Stimulated activated naive CD8-positive, alpha-beta T cell treated with anti-CD3 and anti-CD28 coated beads, Interleukin-15, amount 100 ng/mL, for 72 hours (primary cell): ENCODE measurements around the gene OR1D2.
"Not testable (repeated sequence)": the region's sequence is repeated elsewhere in the genome, so short reads cannot be mapped to it uniquely, and the experiment has no call there.

Experiments used
- ATAC-seq: fragments of 150-1000 bp; cut with Tn5 transposase; 2 replicates; pipeline ENCODE4 v1.10.0; 2021; ENCODE audit warnings: mild to moderate bottlenecking, moderate library complexity
- DNase-seq, 2 donors: peaks; one replicate each; pipeline ENCODE4 v3.0.0; 2021 to 2022
- H3K27ac Mint-ChIP-seq, 2 donors: one replicate each; pipeline ENCODE4 v1.8.0; 2022; ENCODE audit warnings: mild to moderate bottlenecking in 2 of 2, mixed read lengths in 2 of 2, moderate library complexity in 2 of 2
- H3K27me3 Mint-ChIP-seq: one replicate; pipeline ENCODE4 v1.8.0; 2022; ENCODE audit warnings: mixed read lengths
- H3K4me1 Mint-ChIP-seq: one replicate; pipeline ENCODE4 v1.8.0; 2022; ENCODE audit warnings: mild to moderate bottlenecking, mixed read lengths
- H3K4me3 Mint-ChIP-seq, 2 donors: one replicate each; pipeline ENCODE4 v1.8.0; 2022; ENCODE audit warnings: mild to moderate bottlenecking in 2 of 2, mixed read lengths in 2 of 2, moderate library complexity in 1 of 2
- H3K9me3 Mint-ChIP-seq, 2 donors: one replicate each; pipeline ENCODE4 v1.8.0; 2022; ENCODE audit warnings: mixed read lengths in 2 of 2

Gene OR1D2

GRCh38 chr17:3104322-3104721 lies at the start of gene OR1D2:
TSS of gene OR1D2 (minus strand) at chr17:3104422. CDS start at chr17:3092996, 11,426 bp downstream.
- Mint-ChIP-seq H3K4me1 (no peaks in the 10 kb centered on the region), H3K9me3 (peaks cover 17 to 25% of the 10 kb centered on the region in 2 donors), H3K27me3 (peaks cover 22% of the 10 kb centered on the region), H3K27ac (no peak within 1 kb of the TSS), H3K4me3 (no peak within 1 kb of the TSS)
- ATAC-seq (no peak), DNase-seq (no peak)

- not testable (repeated sequence) for DNase-seq, ATAC-seq, H3K4me3 Mint-ChIP-seq, H3K27ac Mint-ChIP-seq, H3K27me3 Mint-ChIP-seq, H3K4me1 Mint-ChIP-seq
- peaks cover 8 to 14% of the 10 kb centered on the region in 2 donors for H3K9me3 Mint-ChIP-seq
Measured at GRCh38 chr17:3137494-3137893, 33.3 kb upstream of the OR1D2 start.

- no peak for ATAC-seq
- no peaks in the 10 kb centered on the region for H3K4me1 Mint-ChIP-seq
- H3K27ac Mint-ChIP-seq, result no peak within 1 kb of the TSS
- peaks cover 31% of the 10 kb centered on the region for H3K27me3 Mint-ChIP-seq
- no peak for DNase-seq
- H3K9me3 Mint-ChIP-seq, result no peaks in the 10 kb centered on the region
- no peak within 1 kb of the TSS for H3K4me3 Mint-ChIP-seq
Measured at GRCh38 chr17:3127451-3127850, 23.2 kb upstream of the OR1D2 start, which contains the start of gene OR1G1. TSS of gene OR1G1 (minus strand) at chr17:3127551. CDS start at chr17:3127551, 0 bp downstream.

- not testable (repeated sequence) for H3K27ac Mint-ChIP-seq, H3K4me3 Mint-ChIP-seq, H3K9me3 Mint-ChIP-seq, ATAC-seq, DNase-seq, H3K4me1 Mint-ChIP-seq
- H3K27me3 Mint-ChIP-seq, result peaks cover 14% of the 10 kb centered on the region
Measured at GRCh38 chr17:3073850-3074249, 30.4 kb downstream of the OR1D2 start.

- not testable (repeated sequence) for ATAC-seq, H3K27ac Mint-ChIP-seq, H3K27me3 Mint-ChIP-seq, DNase-seq, H3K9me3 Mint-ChIP-seq, H3K4me3 Mint-ChIP-seq, H3K4me1 Mint-ChIP-seq
Measured at GRCh38 chr17:3065192-3065591, 39.0 kb downstream of the OR1D2 start.

GRCh38 chr17:3063507-3063906 lies 40.7 kb downstream of the OR1D2 start, which contains the start of gene OR1D5:
TSS of gene OR1D5 (minus strand) at chr17:3063607. CDS start at chr17:3063607, 0 bp downstream.
- not testable (repeated sequence) for DNase-seq, H3K4me3 Mint-ChIP-seq, H3K27me3 Mint-ChIP-seq, H3K27ac Mint-ChIP-seq, H3K9me3 Mint-ChIP-seq, H3K4me1 Mint-ChIP-seq, ATAC-seq

GRCh38 chr17:3062824-3063377 lies 41.3 kb downstream of the OR1D2 start:
- not testable (repeated sequence) for H3K27ac Mint-ChIP-seq

GRCh38 chr17:3054868-3055267 lies 49.4 kb downstream of the OR1D2 start:
- not testable (repeated sequence) for ATAC-seq, H3K4me3 Mint-ChIP-seq, H3K4me1 Mint-ChIP-seq, DNase-seq, H3K9me3 Mint-ChIP-seq, H3K27ac Mint-ChIP-seq, H3K27me3 Mint-ChIP-seq

More at GRCh38 chr17:3062824-3063377, 41.3 kb downstream of the OR1D2 start:
- ATAC-seq, H3K9me3 Mint-ChIP-seq, H3K4me3 Mint-ChIP-seq, H3K4me1 Mint-ChIP-seq, DNase-seq, H3K27me3 Mint-ChIP-seq: not testable (repeated sequence)

GRCh38 chr17:3049705-3050295 lies 54.4 kb downstream of the OR1D2 start:
- DNase-seq (no peak), ATAC-seq (no peak)
- Mint-ChIP-seq H3K27me3 (no peaks in the 10 kb centered on the region), H3K9me3 (no peaks in the 10 kb centered on the region), H3K4me3 (peak overlapping the region; percentile 37 to 99), H3K4me1 (peaks cover 17% of the 10 kb centered on the region), H3K27ac (peak overlapping the region in 1 of 2 donors; percentile 91)

- Mint-ChIP-seq H3K4me3 (peak overlapping the region; percentile 95 to 99), H3K27me3 (no peaks in the 10 kb centered on the region), H3K9me3 (peaks cover 5 to 8% of the 10 kb centered on the region in 2 donors), H3K4me1 (peaks cover 17% of the 10 kb centered on the region), H3K27ac (peak overlapping the region; percentile 88 to 96)
- ATAC-seq, result peak; percentile 99
- DNase-seq, result peak; percentile 96 to 98
Measured at GRCh38 chr17:3048727-3049471, 55.3 kb downstream of the OR1D2 start.

- Mint-ChIP-seq H3K4me1 (peaks cover 17% of the 10 kb centered on the region), H3K27me3 (peaks cover 9% of the 10 kb centered on the region), H3K4me3 (no peak overlapping the region), H3K9me3 (peaks cover 5 to 25% of the 10 kb centered on the region in 2 donors), H3K27ac (no peak overlapping the region)
- DNase-seq (no peak), ATAC-seq (no peak)
Measured at GRCh38 chr17:3046753-3047152, 57.5 kb downstream of the OR1D2 start.

- no peak for DNase-seq
- H3K4me1 Mint-ChIP-seq, result peaks cover 7% of the 10 kb centered on the region
- ATAC-seq, result no peak
- no peak overlapping the region for H3K4me3 Mint-ChIP-seq
- no peak overlapping the region for H3K27ac Mint-ChIP-seq
- peaks cover 31% of the 10 kb centered on the region for H3K27me3 Mint-ChIP-seq
- peaks cover 5 to 25% of the 10 kb centered on the region in 2 donors for H3K9me3 Mint-ChIP-seq
Measured at GRCh38 chr17:3043737-3044365, 60.4 kb downstream of the OR1D2 start.

GRCh38 chr17:3040882-3041281 lies 63.3 kb downstream of the OR1D2 start:
- H3K4me1 Mint-ChIP-seq, result no peaks in the 10 kb centered on the region
- no peak for DNase-seq
- no peak overlapping the region for H3K4me3 Mint-ChIP-seq
- peaks cover 33% of the 10 kb centered on the region for H3K27me3 Mint-ChIP-seq
- ATAC-seq, result no peak
- peaks cover 5 to 25% of the 10 kb centered on the region in 2 donors for H3K9me3 Mint-ChIP-seq
- H3K27ac Mint-ChIP-seq, result no peak overlapping the region

- Mint-ChIP-seq H3K4me3 (no peak overlapping the region), H3K9me3 (peaks cover 5 to 25% of the 10 kb centered on the region in 2 donors), H3K4me1 (no peaks in the 10 kb centered on the region), H3K27me3 (peaks cover 33% of the 10 kb centered on the region), H3K27ac (no peak overlapping the region)
- ATAC-seq, result peak; percentile 60
- no peak for DNase-seq
Measured at GRCh38 chr17:3039736-3040135, 64.5 kb downstream of the OR1D2 start.

GRCh38 chr17:3038941-3039340 lies 65.3 kb downstream of the OR1D2 start:
- no peak overlapping the region for H3K4me3 Mint-ChIP-seq
- H3K27ac Mint-ChIP-seq, result no peak overlapping the region

More at GRCh38 chr17:3038941-3039340, 65.3 kb downstream of the OR1D2 start:
- H3K4me1 Mint-ChIP-seq, result no peaks in the 10 kb centered on the region
- ATAC-seq (no peak), DNase-seq (no peak)
- H3K9me3 Mint-ChIP-seq, result peaks cover 0 to 17% of the 10 kb centered on the region in 2 donors
- peaks cover 33% of the 10 kb centered on the region for H3K27me3 Mint-ChIP-seq
